ENCODE measurements around the gene SPATA18. TPM values are rescaled to one million over a fixed set of nuclear protein-coding genes. Genes with fewer than 3 reads are reported as not detected.

The SPATA18 gene
- total and polyA plus RNA-seq, 2 of the 8 experiments (the other 6 are each of a cell fraction or from before 2014, with no cell fraction given) = 1.4 to 2.4 TPM

- TF ChIP-seq ATF2 (IDR thresholded peaks at IDR 0.05; ENCODE audit: low read length) = no peak
Observed at GRCh38 chr4:52054254-52054653, 3.1 kb downstream of the SPATA18 start (continued).

Data from H1 (cell line).